HG03354 (cell line): ENCODE measurements around the gene DOHH.
A peak's percentile ranks its signal among the peaks of the same experiment; 100 is the strongest.

Source experiments
- ATAC-seq: cut with Tn5 transposase; IDR thresholded peaks from one replicate; pipeline ENCODE4 v1.9.1; 2021; ENCODE audit warnings: mild to moderate bottlenecking; ENCODE audit not compliant: unreplicated experiment, poor library complexity, severe bottlenecking

Gene DOHH

GRCh38 chr19:3500429-3501101 lies at the start of gene DOHH:
Gene DOHH, minus strand, starts transcription at chr19:3500674. Its CDS starts 3,860 bp downstream, at chr19:3496814.
- ATAC-seq, result peak; percentile 87

GRCh38 chr19:3549816-3550215 lies 49.3 kb upstream of the DOHH start:
- ATAC-seq, result no peak

- ATAC-seq, result no peak
Measured at GRCh38 chr19:3548606-3549005, 48.1 kb upstream of the DOHH start.

GRCh38 chr19:3547767-3548282 lies 47.4 kb upstream of the DOHH start:
- ATAC-seq, result no peak

GRCh38 chr19:3547301-3547731 lies 46.8 kb upstream of the DOHH start:
- ATAC-seq, result no peak

GRCh38 chr19:3546119-3546518 lies 45.6 kb upstream of the DOHH start:
- ATAC-seq, result no peak

- no peak for ATAC-seq
Measured at GRCh38 chr19:3545669-3546034, 45.2 kb upstream of the DOHH start.

GRCh38 chr19:3544742-3545668 lies 44.5 kb upstream of the DOHH start:
- ATAC-seq, result no peak

GRCh38 chr19:3544058-3544376 lies 43.5 kb upstream of the DOHH start:
- ATAC-seq, result no peak

- ATAC-seq, result no peak
Measured at GRCh38 chr19:3543150-3544057, 42.9 kb upstream of the DOHH start.

GRCh38 chr19:3539756-3540118 lies 39.3 kb upstream of the DOHH start:
- ATAC-seq, result no peak

- no peak for ATAC-seq
Measured at GRCh38 chr19:3538965-3539755, 38.7 kb upstream of the DOHH start, which contains the start of gene TEKTIP1. Gene TEKTIP1, plus strand, starts transcription at chr19:3539174. Its CDS starts 4 bp downstream, at chr19:3539178.

GRCh38 chr19:3538258-3538929 lies 37.9 kb upstream of the DOHH start:
- ATAC-seq, result no peak

GRCh38 chr19:3537438-3538240 lies 37.2 kb upstream of the DOHH start:
- ATAC-seq, result no peak

- no peak for ATAC-seq
Measured at GRCh38 chr19:3537101-3537437, 36.6 kb upstream of the DOHH start.

- no peak for ATAC-seq
Measured at GRCh38 chr19:3536429-3537100, 36.1 kb upstream of the DOHH start.

GRCh38 chr19:3535981-3536380 lies 35.5 kb upstream of the DOHH start:
- no peak for ATAC-seq
